GM18861 (cell line): ENCODE measurements around the gene ELFN2.
"Not testable (repeated sequence)": the region's sequence is repeated elsewhere in the genome, so short reads cannot be mapped to it uniquely, and the experiment has no call there.

Source experiments
- ATAC-seq: cut with Tn5 transposase; IDR thresholded peaks from one replicate; pipeline ENCODE4 v1.9.1; 2021; ENCODE audit not compliant: unreplicated experiment

ELFN2 gene

DNA sequence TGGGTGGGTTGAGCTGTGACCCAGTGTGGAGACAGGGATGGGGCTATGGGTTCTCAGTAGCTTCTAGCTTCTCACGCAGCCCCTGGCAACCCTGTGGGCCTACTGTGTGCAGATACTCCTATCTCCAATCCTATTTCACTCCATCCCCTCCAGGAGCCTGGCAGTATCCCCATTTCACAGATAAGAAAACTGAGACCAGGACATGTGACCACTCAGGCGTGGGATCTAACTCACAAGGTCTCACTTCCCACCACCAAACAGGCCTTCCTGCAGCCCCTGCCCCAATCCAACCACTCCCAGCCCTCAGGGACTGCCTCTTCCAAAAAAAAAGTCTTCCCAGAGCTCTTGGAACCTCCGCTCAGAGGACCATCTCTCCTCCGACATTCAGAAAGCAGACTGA lies 15.6 kb downstream of the ELFN2 start:
- ATAC-seq: no peak

DNA sequence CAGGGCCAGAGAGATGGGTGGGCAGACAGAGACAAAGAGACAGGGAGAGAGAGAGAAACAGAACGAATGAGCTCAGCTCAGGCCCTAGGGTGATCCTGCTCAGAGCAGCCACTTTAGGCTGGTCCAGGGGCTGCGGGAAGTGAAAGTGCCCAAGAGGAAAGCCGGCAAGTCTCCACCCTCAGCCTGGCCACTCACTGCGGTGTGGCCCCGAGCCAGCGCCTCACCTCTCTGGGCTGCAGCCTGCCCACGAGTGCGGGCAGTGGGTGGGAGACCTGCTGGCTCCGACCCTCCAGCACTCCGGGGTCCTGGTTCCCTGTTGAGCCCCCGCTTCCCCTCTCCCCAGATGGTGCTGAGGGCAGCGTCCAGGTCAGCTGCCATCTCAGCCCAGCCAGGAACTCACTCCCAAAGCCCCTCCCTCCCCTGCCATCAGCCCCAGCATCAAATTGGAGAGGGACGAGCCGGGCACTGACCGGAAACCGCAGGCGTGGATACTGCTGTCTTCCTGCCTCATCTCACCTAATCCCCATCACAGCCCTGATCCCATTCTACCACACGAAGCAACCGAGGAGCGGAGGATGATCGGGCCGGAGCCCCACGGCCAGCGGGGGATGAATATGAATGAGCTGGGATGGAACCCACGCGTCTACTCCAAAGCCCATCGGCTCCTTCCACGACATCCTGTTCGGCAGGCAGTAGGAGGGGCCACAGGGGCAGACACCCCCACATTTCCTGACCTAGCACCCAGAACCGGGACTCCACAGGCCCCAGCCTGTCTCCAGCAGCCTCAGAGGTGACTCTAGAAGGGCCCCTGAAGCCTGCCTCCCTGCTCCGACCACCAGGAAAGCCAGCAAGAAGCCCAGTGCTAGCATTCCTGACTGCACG lies 16.9 kb downstream of the ELFN2 start:
- no peak for ATAC-seq

DNA sequence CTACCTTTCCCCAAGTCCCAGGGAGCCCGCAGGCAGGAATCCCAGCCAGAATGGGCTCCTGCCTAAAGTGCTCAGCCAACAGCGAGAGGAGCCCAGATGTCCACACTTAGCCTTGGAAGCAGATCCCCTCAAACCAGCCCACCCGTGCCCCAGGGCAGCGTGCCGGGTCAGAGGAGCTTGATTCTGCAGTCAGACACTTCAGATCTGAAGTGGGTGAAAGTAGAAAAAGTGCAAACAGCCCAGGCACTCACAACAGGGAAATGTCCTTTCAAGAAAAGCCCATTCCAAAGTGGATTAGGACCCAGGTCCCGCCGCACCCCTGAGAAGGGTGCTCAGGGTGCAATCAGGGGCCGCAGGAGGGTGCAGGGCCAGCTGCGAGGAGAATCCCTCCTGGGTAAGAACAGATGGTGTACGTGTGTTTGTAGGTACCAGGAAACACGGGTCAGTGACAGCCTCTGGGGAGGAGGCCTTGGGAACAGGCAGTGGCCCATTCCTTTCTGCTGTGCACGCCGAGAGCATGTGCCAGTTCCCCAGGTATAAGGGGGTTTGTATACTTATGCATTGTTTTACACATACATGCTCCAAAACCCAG lies 17.7 kb downstream of the ELFN2 start:
- ATAC-seq: no peak

DNA sequence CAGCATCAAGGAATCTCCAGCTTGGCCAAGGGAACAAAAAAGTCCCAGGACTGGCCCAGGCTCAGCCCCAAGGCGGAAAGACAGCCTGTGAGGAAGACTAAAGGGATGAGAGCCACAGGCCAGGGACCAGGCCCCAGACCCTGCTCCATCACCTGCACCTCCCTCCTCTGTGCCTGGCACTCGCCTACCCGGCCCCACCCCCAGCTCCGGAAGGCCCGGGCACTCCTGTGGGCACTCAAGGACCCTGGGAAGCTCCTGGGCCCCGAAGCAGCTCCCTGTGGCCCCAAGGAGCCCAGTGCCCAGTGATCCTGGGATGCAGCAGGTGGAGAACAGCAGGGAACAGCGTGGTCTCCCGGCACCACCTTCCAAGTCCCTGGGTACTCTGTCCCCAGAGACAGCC lies 18.2 kb downstream of the ELFN2 start:
- ATAC-seq: no peak

DNA sequence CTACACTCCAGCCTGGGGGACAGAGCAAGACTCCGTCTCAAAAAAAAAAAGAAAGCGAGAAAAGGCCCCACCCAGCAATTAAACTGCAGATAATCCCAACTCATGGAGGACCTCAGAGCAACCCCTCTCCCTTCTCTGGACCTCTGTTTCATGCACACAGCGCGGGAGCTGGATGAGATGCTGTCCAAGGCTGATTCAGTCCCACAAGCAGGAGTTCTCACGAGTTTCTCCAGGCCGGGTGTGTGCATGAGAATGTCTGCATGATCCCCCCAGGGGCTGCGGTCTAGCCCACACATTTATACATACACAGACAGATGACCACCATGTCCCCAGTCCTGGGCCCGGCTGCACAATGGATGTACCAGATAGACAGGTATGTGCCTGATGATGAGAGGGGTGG lies 19.4 kb downstream of the ELFN2 start:
- no peak for ATAC-seq

DNA sequence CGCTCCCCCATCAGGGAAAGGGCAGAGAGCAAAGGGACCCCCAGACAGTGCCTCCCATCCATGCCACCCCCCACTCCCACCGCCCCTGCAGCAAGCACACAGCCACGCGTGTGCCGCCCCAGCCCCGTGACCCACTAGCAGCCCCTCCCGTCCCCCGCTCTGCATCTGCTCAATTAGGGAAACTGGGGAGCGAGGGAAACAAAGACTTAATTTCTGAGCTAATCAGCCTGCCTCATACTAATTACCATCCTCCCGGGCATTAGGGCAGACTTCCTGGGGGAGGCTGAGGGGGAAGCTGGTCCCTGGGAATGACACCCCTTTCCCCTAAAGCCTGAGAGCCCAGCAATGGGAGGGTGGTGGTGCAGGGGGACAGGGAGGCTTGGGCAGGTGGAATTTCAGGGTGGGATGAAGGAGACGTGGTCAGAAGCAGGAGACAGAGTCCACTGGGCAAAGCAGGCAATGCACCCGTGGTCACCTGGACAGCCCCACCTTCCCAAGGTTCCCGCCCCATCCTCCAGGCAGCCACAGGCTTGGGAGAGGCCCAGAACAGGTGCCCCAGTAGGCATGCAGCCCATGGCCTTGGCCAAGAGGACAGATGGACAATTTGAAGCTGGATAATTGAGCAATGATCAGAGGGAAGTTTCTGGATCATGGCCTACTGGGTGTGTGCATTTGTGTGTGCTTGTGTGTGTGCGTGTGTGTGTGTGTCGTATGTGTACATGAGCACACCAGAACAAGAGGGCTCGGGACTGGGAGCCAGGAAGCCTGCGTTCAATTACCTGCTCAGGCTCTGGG lies 20.6 kb downstream of the ELFN2 start:
- no peak for ATAC-seq

DNA sequence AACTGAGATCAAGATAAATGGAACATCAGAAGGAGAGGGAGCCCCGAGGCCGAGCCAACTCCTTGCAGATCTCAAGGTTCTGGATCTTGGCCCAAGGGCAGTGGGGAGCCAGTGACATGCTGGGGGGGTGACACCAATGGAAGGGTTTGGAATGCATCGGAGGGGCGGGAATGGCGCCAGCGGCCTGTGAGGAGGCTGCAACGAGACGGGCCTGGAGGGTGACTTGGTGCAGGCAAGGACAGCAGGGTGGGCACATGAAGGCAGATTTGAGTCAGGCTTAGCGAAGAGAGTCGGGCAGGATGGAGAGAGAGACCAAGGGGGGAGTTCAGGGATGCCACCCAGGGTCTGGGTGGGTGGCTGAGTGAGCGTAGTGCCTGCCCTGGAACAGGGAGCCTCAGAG lies 23.2 kb downstream of the ELFN2 start:
- no peak for ATAC-seq

DNA sequence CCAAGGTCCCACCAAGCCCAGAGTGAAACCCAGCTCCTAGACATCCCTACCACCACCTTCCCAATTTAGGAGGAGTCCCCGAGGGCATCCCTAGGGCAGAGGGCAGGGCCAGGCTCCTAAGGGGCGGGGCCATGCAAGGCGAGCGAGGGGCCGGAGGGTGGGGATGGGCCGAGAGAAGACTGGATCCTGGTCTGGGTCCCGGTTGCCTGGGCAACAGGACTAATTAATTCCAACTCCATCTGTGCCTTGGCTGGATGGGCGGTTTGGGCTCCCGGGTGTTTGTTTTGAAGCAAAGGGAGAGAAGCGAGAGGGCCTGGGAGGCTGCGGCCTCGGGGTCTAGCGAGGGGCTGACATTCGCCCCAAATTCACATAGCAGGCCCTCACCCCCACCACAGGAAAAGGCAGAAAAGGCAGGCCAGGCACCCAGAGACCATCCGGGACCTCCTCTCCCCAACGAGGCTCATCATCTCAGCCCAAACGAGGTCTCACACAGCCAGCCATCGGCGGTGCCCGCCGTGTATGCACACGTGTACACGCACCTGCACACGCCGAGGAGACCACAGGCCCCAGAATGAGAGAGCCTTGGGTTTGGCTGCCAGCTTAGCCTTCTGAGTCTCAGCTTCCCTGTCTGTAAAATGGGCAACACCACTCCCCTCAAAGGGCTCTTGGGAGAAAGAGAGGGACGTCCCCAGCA lies 23.9 kb downstream of the ELFN2 start:
- no peak for ATAC-seq

DNA sequence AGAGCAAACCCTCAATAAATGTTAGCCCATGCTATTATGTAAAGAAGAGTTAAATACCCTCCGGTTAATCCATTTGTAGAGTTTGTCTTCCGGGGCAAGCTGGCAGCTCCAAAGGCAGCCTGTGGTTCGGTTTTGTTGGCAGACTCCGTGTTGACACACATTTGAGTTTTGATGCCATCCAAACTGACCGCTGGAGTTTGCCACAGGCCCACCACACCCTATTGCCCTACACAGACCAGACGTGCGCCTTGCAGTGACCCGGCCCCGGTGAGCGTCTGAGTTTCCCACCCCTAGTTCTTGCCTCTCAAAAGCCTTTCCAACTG lies 25.1 kb downstream of the ELFN2 start:
- ATAC-seq: no peak

DNA sequence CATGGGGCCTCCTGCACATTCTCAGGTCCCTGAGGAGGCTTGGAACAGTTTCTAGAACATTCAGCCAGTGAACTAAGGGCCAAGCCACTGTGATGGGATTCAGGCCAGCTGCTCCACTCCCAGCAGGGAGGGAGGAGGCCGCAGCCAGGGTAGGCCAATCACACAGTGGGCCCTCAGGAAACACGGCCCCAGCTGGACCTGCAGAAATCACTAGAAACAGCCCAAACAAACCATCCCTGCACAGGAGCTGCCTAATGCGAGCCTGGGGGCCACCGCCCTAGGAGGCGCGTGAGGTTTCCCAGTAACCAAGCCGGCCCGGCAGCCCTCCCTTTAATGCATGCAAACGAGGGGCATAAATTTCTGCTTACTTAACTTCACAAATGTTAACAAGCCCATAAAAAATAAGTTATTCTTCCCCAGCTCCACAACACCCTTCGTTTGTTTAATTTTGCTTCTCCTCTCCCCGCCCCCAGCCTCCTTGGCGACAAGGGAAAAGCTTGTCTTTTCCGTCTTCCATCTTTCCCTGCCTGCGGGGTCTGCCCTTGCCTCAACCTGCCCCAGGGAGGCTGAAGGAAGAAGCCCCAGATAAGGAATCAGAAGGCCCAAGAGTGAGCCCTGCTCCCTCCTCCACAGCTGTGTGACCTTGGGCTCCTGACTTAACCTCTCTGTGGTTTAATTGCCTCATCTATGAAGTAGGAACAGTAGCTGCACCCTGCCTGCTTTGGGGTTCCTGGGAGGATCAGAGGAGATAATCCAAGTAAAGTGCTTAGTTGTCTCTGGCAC lies 25.7 kb downstream of the ELFN2 start:
- ATAC-seq: no peak

DNA sequence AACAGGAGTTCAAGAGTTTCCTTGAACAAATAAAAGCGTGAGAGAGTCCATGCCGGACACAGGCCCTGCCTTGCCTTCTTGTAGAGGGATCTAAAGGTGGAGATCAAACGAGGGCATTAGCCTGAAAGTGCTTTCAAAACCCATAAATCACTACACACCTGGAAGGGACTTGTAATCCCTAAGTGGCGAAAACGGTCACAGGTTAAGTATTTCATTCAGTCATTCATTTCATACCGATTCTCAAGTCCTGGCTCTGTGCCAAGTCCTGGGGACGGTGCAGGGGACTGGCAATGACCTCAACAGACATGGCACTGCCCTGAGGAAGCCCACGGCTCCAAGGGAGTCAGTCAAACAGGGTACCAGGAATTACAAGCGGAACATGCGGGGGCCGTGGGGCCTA lies 26.6 kb downstream of the ELFN2 start:
- ATAC-seq: no peak

DNA sequence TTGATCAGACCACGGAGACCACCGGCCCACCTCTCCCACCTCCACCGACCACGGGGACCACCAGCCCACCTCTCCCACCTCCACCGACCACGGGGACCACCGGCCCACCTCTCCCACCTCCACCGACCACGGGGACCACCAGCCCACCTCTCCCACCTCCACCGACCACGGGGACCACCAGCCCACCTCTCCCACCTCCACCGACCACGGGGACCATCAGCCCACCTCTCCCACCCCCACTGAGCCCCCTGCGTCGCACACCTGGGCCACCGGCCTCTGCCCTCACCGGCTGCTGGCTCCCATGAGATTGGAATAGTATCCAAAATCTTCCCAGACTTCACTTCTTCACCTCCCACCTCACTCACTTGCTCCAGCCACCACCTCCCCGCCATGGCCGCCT lies 27.8 kb downstream of the ELFN2 start:
- ATAC-seq: not testable (repeated sequence)

DNA sequence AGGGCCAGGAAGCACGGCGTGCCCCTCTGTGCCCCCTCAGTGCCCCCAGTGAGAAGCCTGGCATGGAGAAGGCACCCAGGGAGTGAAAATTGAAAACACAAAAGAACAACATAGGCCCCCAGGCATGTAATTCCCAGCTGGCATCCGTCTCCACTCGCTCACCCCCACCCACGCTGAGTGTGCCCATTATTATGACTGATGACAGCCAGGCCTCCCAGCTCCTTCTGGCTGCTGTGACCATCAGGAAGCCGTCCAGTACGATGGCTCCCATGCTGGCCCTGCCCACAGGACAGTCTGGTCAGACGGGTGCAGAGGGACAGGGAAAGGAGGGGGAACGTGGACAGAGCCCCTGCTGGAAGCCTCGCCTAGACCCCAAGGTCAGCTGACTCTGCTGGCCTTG lies 30.1 kb downstream of the ELFN2 start:
- ATAC-seq: no peak

DNA sequence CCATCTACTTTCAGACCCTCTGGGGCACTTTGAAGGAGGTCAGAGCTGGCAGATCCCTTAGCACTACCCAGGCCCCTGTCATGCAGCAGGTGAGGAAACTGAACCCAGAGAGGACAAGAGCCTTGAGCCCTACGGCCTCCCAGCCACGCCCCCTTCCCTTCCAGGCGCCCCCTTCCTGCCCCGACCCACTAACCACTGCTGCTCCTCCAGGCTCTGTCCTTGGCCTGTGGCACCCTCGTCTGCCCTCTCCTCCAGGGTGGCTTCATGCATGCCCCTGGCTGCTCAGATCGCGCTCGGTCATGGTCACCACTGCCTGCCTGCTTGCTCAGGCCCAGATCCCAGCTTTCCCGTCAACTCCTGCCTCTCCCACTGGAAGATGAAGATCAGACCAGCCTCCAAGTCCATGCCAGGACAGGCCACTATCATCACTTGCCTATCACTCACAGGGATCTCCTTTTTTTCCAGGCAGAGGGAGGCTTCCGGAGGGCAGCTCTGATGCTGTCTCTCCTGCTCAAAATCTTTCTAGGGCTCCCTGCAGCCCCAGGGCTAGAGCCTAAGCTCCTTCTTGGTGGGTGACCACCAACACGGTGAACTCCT lies 30.7 kb downstream of the ELFN2 start:
- no peak for ATAC-seq

DNA sequence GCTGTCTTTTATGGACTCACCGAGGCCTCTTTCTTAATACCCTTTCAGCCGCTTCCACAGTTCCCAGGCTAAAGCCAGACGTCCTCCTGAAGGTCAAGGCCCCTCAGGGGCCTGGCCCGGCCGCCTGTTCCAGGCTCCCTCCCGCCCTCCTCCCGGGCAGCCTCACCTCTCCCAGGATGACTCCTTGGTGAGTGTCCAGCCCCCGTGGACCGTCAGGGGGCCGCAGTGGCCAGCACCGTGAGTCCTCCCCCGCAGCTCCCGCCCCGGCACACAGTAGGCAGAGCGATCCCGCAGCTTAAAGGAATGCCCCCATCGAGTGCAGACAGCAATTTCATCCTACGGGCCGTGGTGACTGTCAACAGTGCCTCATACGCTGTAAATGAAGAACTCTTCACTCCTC lies 32.9 kb downstream of the ELFN2 start:
- ATAC-seq: no peak

DNA sequence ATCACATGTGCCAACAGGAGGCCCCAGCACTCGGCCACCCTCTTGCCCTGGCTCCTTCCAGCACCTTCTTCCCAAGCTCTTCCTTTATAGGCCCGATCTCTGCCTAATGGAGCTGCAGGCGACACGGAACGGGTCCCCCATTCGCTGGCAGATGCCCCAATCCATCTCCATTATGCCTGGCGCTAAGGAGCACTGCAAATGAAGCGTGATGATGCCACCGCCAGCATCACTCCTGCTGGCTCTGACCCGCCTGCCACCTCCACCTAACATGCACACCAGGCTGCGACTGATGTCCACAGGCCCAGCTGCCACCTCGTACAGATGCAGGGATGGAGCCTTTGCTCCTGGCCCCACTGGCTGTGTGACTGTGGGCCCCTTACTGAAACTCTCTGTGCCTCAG lies 33.5 kb downstream of the ELFN2 start:
- ATAC-seq: no peak

DNA sequence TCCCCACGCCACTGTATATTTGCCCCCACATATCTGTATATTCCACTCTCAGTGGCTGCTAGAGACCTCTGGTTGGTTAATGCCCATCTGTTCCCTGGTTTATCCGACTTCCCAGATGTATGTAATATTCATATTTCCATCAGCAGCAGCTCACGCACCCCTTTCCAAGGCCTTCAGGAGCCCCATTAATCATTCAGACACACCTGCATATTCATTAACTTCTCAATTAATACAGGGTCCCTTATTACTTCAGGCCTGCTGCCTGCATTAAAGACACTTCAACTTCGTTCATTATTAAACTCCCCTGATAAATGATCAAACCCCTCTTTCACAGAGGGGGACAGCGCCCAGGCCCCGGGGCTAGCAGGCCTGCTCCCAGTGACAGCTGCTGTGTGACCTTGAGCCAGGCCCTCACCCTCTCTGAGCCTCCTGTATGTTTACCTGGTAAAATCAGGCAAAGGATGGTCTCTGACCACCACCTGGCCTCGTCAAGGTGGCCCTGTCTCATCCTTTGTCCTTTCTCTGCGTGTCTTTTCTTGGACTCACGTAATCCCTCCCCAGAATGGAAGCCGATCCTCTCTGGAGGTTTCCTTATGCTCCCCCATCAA lies 34.5 kb downstream of the ELFN2 start:
- no peak for ATAC-seq

DNA sequence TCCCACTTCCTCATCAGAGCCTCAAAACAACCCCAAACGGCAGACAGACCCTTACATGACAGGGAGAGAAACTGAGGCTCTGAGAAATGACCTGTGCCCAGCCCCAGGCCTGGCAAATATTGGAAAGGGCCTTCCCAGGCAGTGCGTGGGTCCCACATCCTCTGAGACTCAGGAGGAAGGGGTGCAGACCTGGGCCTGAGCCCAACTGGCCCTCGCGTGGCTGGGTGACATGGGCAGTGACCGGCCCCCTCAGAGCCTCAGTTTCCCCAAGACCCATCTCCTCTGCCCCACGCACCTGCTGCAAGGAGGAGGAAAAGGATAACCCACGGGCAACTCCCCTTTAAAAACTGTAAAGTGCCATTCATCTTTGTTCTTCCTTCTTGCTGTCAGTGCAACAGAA lies 35.6 kb downstream of the ELFN2 start:
- ATAC-seq: no peak

DNA sequence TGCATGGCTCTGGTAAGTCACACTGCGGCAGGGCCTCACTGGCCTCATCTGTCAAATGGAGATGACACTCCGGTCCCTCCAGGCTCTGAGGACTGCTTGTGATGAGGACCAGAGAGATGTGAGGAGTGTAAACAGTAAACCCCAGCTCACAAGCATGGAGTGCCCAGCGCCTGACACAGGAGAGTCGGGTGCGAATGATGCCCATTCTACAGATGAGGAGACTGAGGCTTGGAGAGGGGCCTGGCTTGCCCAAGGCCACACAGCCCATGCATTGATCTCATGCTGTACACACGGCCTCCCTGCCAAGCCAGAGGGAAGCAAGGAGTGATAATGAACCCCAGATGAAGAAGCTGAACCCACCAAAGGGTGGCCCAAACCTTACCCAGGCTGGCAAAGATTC lies 37.2 kb downstream of the ELFN2 start:
- no peak for ATAC-seq

DNA sequence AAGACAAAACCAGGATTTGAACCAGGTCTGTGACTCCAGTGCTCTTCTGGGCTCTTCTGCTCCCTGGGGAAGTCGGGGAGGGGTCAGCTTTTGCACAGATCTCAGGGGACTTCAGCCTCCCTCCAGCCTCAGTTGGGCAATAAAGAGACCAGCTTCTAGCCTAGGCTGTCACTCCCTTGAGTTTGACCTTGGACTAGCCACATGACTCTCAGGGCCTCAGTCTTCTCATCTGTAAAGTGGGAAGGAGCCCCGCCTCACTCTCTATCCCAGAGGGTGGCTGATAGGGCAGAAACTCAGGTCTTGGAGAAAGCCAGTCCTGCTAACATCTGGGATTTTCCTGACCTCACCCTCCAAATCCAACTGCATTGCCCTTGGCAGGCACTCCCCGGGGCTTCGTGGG lies 38.7 kb downstream of the ELFN2 start:
- no peak for ATAC-seq
